Measurements from ENCODE around the gene NEK11. TPM values are rescaled to one million over a fixed set of nuclear protein-coding genes. Genes with fewer than 3 reads are reported as not detected.

Gene NEK11
- total RNA-seq, 1 experiment from 2014 or later: 9.5 TPM

- no peaks in the 10 kb centered on the region for H3K9me3 ChIP-seq (ENCODE audit: control insufficient read depth, insufficient read depth, low read depth, low read length)
- DNase-seq (ENCODE audit: low read depth, low spot score): no peak
- no peak for ATAC-seq
- intact Hi-C loops (cut with micrococcal nuclease; ENCODE audit: unreplicated experiment) (no loop called here), in situ Hi-C loops (cut with HindIII; ENCODE audit: low pct_unique_long_range_greater_than_20kb, low sequenced_read_pairs) (no loop called here)
- BruUV-seq (replicated peaks): no TSS peak
- H3K36me3 ChIP-seq (ENCODE audit: control insufficient read depth, insufficient read depth, low read length): no peaks in the 10 kb centered on the region
- H3K4me1 ChIP-seq (ENCODE audit: control insufficient read depth, insufficient read depth, low read length): no peaks in the 10 kb centered on the region
- H3K4me3 ChIP-seq (ENCODE audit: low read depth in 2 of 2, low read length in 2 of 2): no peak overlapping the region
- no peaks in the 10 kb centered on the region for H3K27me3 ChIP-seq (ENCODE audit: control insufficient read depth, insufficient read depth, low read length)
- POLR2A ChIA-PET: no interaction called here
- CTCF ChIA-PET: no interaction called here
- TF ChIP-seq CTCF (IDR thresholded peaks at IDR 0.05) (no peak), SIN3A (IDR thresholded peaks at IDR 0.05; ENCODE audit: borderline replicate concordance, insufficient read depth, low read depth, low read length) (no peak), REST (IDR thresholded peaks at IDR 0.05; ENCODE audit: insufficient read depth in 1 of 2, low read depth in 2 of 2, low read length in 1 of 2) (no peak), POLR2AphosphoS5 (IDR thresholded peaks at IDR 0.05; ENCODE audit: low read depth, low read length) (no peak), TCF7L2 (IDR thresholded peaks at IDR 0.05; ENCODE audit: low read depth, low read length) (no peak)
- no peak overlapping the region for H3K27ac ChIP-seq (ENCODE audit: low read length)
These were observed 114.2 kb downstream of the NEK11 start for GRCh38 chr3:131140891-131141290.

GRCh38 chr3:131141770-131142169, 115.1 kb downstream of the NEK11 start:
- DNase-seq (ENCODE audit: low read depth, low spot score) (no peak), ATAC-seq (no peak)
- ChIA-PET POLR2A (no interaction called here), CTCF (no interaction called here)
- in situ Hi-C loops (cut with HindIII; ENCODE audit: low pct_unique_long_range_greater_than_20kb, low sequenced_read_pairs): no loop called here
- TF ChIP-seq TCF7L2 (IDR thresholded peaks at IDR 0.05; ENCODE audit: low read depth, low read length): no peak
- TF ChIP-seq CTCF (IDR thresholded peaks at IDR 0.05): no peak
- H3K27ac ChIP-seq (ENCODE audit: low read length): no peak overlapping the region
- no peaks in the 10 kb centered on the region for H3K27me3 ChIP-seq (ENCODE audit: control insufficient read depth, insufficient read depth, low read length)
- H3K4me3 ChIP-seq (ENCODE audit: low read depth in 2 of 2, low read length in 2 of 2): no peak overlapping the region
- H3K4me1 ChIP-seq (ENCODE audit: control insufficient read depth, insufficient read depth, low read length): no peaks in the 10 kb centered on the region
- H3K9me3 ChIP-seq (ENCODE audit: control insufficient read depth, insufficient read depth, low read depth, low read length): no peaks in the 10 kb centered on the region
- intact Hi-C loops (cut with micrococcal nuclease; ENCODE audit: unreplicated experiment): no loop called here
- no TSS peak for BruUV-seq (replicated peaks)
- H3K36me3 ChIP-seq (ENCODE audit: control insufficient read depth, insufficient read depth, low read length): no peaks in the 10 kb centered on the region

GRCh38 chr3:131142580-131142979, 115.9 kb downstream of the NEK11 start:
- Histone ChIP-seq H3K4me3 (ENCODE audit: low read depth in 2 of 2, low read length in 2 of 2) (no peak overlapping the region), H3K36me3 (ENCODE audit: control insufficient read depth, insufficient read depth, low read length) (no peaks in the 10 kb centered on the region), H3K9me3 (ENCODE audit: control insufficient read depth, insufficient read depth, low read depth, low read length) (no peaks in the 10 kb centered on the region), H3K4me1 (ENCODE audit: control insufficient read depth, insufficient read depth, low read length) (no peaks in the 10 kb centered on the region), H3K27ac (ENCODE audit: low read length) (no peak overlapping the region), H3K27me3 (ENCODE audit: control insufficient read depth, insufficient read depth, low read length) (no peaks in the 10 kb centered on the region)
- ATAC-seq (no peak), DNase-seq (ENCODE audit: low read depth, low spot score) (no peak)
- in situ Hi-C loops (cut with HindIII; ENCODE audit: low pct_unique_long_range_greater_than_20kb, low sequenced_read_pairs): no loop called here
- POLR2A ChIA-PET: no interaction called here
- intact Hi-C loops (cut with micrococcal nuclease; ENCODE audit: unreplicated experiment): no loop called here
- CTCF ChIA-PET: no interaction called here
- TF ChIP-seq SIN3A (IDR thresholded peaks at IDR 0.05; ENCODE audit: borderline replicate concordance, insufficient read depth, low read depth, low read length) (no peak), CTCF (IDR thresholded peaks at IDR 0.05) (peak; percentile 5; the same call in 1 of the 2 replicates), POLR2AphosphoS5 (IDR thresholded peaks at IDR 0.05; ENCODE audit: low read depth, low read length) (no peak), REST (IDR thresholded peaks at IDR 0.05; ENCODE audit: insufficient read depth in 1 of 2, low read depth in 2 of 2, low read length in 1 of 2) (no peak), TCF7L2 (IDR thresholded peaks at IDR 0.05; ENCODE audit: low read depth, low read length) (no peak)
- no TSS peak for BruUV-seq (replicated peaks)

Measured in Panc1 (cell line).